Measurements from ENCODE around the gene TMEM178B.

GRCh38 chr7:141323826-141324225 is 250.0 kb downstream of the TMEM178B start:
- TF ChIP-seq CTCF (IDR thresholded peaks at IDR 0.05 in 4 of 5, conservative IDR thresholded peaks at IDR 0.05 in 1 of 5) (no peak), POLR2A (IDR thresholded peaks at IDR 0.05) (no peak)
